Measurements from ENCODE around the gene RRP12.
A peak's percentile ranks its signal among the peaks of the same experiment; 100 is the strongest.

Gene RRP12

GRCh38 chr10:97332591-97333350 is 68.4 kb downstream of the RRP12 start:
- DNase-seq = peak; percentile 58

- no peak for DNase-seq
Measured at GRCh38 chr10:97331153-97331703, 69.9 kb downstream of the RRP12 start.

GRCh38 chr10:97329766-97330165 is 71.4 kb downstream of the RRP12 start:
- DNase-seq = no peak

- no peak for DNase-seq
Measured at GRCh38 chr10:97328646-97329453, 72.3 kb downstream of the RRP12 start.

GRCh38 chr10:97327348-97328294 is 73.5 kb downstream of the RRP12 start:
- DNase-seq = no peak

GRCh38 chr10:97325754-97326153 is 75.4 kb downstream of the RRP12 start:
- DNase-seq = no peak

DNA sequence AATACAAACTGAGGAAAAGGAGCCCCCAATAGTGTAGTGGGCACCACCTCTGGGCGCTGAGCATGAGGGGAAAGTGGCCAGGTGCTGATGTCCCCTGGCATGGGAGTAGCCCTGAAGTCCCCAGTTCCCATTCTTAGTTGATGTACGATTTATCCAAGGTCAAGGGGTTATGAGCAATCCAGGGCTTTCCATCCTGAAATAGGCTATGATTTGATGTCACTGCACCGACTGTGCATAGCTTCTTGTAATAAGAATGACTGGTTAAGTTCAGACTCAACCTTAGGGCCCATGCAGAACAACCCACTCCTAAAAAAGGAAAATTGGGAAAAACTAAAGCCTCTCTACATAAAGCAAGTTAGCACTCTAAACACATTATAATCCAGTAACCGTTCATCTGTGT is 77.6 kb downstream of the RRP12 start:
- DNase-seq = no peak

- peak; percentile 57 for DNase-seq
Measured at GRCh38 chr10:97321804-97322190, 79.3 kb downstream of the RRP12 start.

DNA sequence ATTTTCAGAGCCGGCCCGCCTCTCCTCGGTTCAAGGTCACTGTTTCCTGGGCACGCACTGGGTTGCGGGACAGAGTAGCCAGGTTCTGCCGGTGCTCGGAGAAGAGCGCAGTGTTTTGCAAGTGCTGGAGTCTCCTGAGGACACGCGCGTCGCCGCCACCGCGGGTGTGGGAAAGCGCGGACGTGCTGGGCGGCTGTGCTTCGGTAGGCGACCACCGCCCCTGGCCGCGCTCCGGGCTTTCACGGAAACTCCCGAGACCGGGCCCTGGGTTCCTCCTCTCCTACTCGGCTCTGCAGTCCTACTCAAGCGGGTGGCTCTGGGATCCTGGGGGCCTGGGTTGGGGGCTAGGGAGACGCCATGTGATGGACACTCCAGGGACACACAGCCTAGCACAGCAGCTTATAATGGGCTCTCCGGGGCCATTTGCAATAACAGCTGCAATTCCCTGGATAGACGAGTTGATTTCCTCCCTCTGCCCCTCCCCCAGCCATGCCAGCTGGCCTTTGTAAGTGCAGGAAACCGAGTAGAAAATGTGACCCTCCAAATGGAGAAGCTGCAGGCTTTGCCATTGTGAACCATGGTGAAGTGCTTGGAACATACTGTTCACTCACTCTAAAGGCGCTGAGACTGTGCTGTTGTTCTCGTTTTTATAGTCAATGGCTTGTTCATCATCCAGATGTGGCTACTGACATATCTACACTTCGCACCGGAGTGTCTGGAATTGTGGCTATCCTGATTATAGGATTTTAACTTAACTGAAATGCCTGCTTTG is 79.9 kb downstream of the RRP12 start:
- peak; percentile 70 for DNase-seq

DNA sequence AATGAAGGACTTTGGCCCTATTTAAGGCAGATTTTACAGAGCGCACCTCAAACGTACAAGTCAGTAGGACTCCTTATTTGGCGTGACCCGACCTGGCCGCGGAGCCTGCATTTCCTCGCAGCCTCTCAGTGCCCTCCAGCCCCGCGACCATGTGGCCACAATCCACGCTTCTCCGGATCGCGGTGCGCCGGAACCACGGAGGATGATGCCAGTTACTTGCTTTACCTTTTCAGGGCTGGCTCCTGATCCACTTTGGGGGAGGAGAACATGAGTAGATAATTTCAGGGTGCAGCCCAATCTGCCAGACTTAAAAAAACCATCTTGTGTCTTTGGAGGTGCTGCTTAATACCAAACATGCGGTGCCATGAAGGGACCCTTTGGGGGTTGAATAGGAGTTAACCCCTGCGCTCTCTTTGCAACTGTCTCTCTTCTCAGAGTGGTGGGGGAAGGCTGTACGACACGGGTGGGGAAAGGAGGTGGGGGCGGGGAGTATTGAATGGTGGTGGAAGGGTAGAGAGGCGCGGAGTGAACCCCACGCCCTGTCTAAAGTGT is 80.6 kb downstream of the RRP12 start:
- DNase-seq = no peak

DNA sequence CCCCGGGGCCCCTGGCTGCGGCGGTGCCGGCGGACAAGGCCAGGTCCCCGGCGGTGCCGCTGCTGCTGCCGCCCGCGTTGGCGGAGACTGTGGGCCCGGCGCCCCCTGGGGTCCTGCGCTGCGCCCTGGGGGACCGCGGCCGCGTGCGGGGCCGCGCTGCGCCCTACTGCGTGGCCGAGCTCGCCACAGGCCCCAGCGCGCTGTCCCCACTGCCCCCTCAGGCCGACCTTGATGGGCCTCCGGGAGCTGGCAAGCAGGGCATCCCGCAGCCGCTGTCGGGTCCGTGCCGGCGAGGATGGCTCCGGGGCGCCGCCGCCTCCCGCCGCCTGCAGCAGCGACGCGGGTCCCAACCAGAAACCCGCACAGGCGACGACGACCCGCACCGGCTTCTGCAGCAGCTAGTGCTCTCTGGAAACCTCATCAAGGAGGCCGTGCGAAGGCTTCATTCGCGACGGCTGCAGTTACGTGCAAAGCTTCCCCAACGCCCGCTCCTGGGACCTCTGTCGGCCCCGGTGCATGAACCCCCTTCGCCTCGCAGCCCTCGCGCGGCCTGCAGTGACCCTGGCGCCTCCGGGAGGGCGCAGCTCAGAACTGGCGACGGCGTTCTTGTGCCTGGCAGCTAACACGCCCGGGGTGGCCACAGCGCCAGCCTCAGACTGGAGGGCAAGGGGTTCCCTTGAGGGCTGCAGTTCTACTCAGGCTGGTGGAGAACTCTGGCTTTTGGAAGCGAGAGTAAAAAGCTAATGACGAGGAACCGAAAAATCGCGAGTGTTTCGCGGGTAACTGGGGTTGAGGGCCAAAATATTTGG is 81.3 kb downstream of the RRP12 start:
- DNase-seq = peak; percentile 46

GRCh38 chr10:97318772-97319651 is 82.1 kb downstream of the RRP12 start, which contains the start of gene FRAT1:
FRAT1 (plus strand) TSS chr10:97319271; CDS start chr10:97319454, 183 bp downstream.
- peak; percentile 88 for DNase-seq

- DNase-seq = no peak
Measured at GRCh38 chr10:97314671-97315070, 86.5 kb downstream of the RRP12 start.

- no peak for DNase-seq
Measured at GRCh38 chr10:97312897-97313296, 88.2 kb downstream of the RRP12 start.

DNA sequence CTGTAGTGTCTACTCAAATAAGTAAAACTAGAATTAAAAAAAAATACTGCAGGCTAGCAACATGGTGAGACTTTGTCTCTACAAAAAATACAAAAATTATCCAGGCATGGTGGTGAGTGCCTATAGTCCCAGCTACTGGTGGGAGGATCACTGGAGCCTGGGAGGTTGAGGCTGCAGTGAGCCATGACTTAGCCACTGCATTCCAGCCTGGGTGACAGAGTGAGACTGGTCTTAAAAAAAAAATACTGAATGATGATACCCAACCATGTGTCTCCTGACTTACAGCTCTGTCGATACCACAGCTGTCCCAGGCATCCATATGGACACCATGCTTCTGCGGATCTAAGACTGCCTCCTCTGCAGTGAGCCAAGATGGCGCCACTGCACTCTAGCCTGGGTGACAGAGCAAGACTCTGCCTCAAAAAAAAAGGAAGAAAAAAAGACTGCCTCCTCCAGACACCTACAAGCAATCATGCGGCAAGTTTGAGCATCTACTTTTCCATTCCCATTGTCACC is 90.0 kb downstream of the RRP12 start:
- DNase-seq = no peak

DNA sequence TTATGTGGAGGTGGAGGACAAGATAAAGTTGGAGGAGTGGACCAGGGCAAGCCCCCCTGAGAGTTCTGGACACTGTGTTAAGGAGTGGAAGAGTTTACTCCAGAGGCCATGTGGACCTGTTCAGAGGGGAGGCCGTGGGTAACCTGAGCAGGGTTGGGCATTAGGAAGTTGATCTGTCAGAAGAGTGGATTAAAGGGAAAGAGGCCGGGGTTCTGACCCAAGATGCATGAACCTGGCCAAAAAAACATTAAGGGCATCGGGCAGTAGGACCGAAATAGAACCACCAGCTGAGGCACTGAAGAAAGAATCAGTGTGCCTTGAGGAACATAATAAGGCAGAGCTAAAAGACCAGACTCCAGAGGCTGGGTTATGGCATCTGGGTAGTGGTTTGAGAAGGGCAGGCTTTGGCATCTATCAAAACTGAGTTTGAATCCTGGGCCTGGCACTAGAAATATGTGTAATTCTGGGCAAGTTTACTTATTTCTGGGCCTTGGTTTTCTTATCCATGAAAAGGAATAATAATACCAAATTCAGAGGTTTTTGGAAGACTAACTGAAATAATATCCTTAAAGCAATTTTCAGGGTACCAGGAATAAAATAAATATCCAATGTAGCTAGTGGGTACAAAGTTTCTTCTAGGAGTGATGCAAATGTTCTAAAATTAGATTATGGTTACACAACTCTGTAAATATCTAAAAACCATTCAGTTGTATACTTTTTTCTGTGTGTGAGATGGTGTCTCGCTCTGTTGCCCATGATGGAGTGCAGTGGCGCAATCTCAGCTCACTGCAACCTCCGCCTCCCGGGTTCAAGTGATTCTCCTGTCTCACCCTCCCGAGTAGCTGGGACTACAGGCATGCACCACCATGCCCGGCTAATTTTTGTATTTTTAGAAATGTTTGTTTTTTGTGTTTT is 93.0 kb downstream of the RRP12 start:
- no peak for DNase-seq

DNA sequence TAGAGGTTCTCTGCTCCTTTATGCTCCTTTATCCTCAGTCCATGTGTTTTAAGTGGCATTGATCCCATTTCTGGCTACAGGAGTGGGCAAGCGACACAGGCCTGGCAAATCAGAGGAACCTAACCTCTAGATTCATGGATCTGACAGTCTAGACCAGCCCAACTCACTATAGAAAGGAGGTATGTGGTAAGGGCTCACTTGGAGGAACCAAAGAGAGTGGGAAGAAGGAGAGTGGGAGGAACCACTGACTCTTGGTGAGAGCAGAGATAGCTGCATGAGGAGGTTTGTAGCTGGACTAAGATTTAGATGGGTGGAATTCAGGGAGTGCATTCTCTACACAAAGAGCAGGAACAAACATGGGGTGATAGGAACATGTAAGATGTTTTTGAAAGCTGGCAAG is 93.7 kb downstream of the RRP12 start:
- no peak for DNase-seq

Data from midbrain (tissue), 1 donor.